Esophagus squamous epithelium (tissue), 5 donors: Measurements from ENCODE around the gene IGF2BP1. TPM values are rescaled to one million over a fixed set of nuclear protein-coding genes. Genes with fewer than 3 reads are reported as not detected.
"Not testable (repeated sequence)": the region's sequence is repeated elsewhere in the genome, so short reads cannot be mapped to it uniquely, and the experiment has no call there.

Experiments used
- DNase-seq: peaks from one replicate; lab custom pipeline; 2025; lab: John Stamatoyannopoulos, UW
- H3K27ac ChIP-seq, 4 donors: fragments of 200-600 bp; sonication (generic); one replicate each; pipeline ENCODE4 v1.5.1; 2016 to 2019; ENCODE audit warnings: mild to moderate bottlenecking in 1 of 4
- H3K27me3 ChIP-seq, 4 donors: fragments of 200-600 bp; sonication (generic); 1 replicate in 3 of 4; 2 replicates in 1 of 4; pipeline versions ENCODE4 v1.5.1 to v1.6.0; 2017 to 2021; ENCODE audit warnings: antibody characterized with exemption in 1 of 4
- H3K36me3 ChIP-seq, 3 donors: fragments of 200-600 bp; sonication (generic); one replicate each; pipeline ENCODE4 v1.5.1; 2016 to 2019
- H3K4me1 ChIP-seq, 3 donors: fragments of 200-600 bp; sonication (generic); one replicate each; pipeline ENCODE4 v1.5.1; 2017 to 2019
- H3K4me3 ChIP-seq, 4 donors: fragments of 200-600 bp; sonication (generic); 1 replicate in 3 of 4; 2 replicates in 1 of 4; pipeline ENCODE4 v1.5.1; 2016 to 2019; ENCODE audit warnings: mild to moderate bottlenecking in 2 of 4, moderate library complexity in 1 of 4
- H3K9me3 ChIP-seq, 3 donors: fragments of 200-600 bp; sonication (generic); one replicate each; pipeline ENCODE4 v1.5.1; 2016 to 2019
- POLR2A ChIP-seq, 4 donors: fragments of 450-650 bp; IDR thresholded peaks; one replicate each; pipeline ENCODE4 v1.6.1; 2017; ENCODE audit warnings: antibody characterized with exemption in 4 of 4, mild to moderate bottlenecking in 4 of 4, moderate library complexity in 3 of 4
- WGBS, 2 donors: methylation state at CpG; one replicate each; pipeline ENCODE4 v1.1.5; 2018; 5-methylcytosine and 5-hydroxymethylcytosine counted together
- intact Hi-C: fragments of 100-400 bp; cut with DNase I; formaldehyde crosslinking; loops from one replicate; pipeline ENCODE4 v1.15.0; 2022
- total RNA-seq, 4 donors: library from RNA; depleted of rRNA; stranded (reverse); fragments of >200 nt; gene quantifications; one replicate each; pipeline ENCODE4 v1.1.0, GENCODE V29; 2016
- TF ChIP-seq, protein P1 (sequence below), 6 experiments: fragments of 450-650 bp in 4 of 6; fragments of 200-600 bp in 2 of 6; sonication (generic) in 2 of 6; IDR thresholded peaks; one replicate each; pipeline ENCODE4 v1.5.1; 2016 to 2019; ENCODE audit warnings: antibody characterized with exemption in 6 of 6, mild to moderate bottlenecking in 4 of 6, moderate library complexity in 4 of 6
- donor health status: DM: yes; HTN: yes; CAD: no.

Gene IGF2BP1
- total RNA-seq, 4 donors from 2014 or later, result not detected

DNA sequence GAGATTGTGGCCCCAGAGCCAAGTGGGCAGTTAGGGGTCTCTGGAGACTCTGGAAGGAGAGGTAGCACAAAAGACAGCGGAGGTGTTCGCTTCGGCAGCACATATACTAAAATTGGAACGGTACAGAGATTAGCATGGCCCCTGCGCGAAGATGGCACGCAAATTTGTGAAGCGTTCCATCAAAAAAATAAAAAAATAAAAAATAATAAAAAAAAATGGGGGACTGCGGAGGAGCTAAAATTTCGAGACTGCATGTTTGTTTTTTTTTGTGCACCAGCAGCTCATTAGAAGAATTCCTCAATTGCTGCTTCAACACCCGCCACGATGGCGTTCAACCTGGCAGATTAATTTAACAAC lies 39.1 kb downstream of the IGF2BP1 start:
- no peaks in the 10 kb centered on the region for H3K36me3 ChIP-seq
- peaks cover 0 to 4% (median 3%) of the 10 kb centered on the region in 3 donors for H3K4me1 ChIP-seq
- intact Hi-C loops, result loop anchor here (10.0 kb wide), 1 partner anchor 151 kb away; no protein-coding TSS in a partner anchor
- no peak overlapping the region for H3K4me3 ChIP-seq
- no peak for TF ChIP-seq POLR2A (IDR thresholded peaks at IDR 0.05)
- TF ChIP-seq, protein P1, sequence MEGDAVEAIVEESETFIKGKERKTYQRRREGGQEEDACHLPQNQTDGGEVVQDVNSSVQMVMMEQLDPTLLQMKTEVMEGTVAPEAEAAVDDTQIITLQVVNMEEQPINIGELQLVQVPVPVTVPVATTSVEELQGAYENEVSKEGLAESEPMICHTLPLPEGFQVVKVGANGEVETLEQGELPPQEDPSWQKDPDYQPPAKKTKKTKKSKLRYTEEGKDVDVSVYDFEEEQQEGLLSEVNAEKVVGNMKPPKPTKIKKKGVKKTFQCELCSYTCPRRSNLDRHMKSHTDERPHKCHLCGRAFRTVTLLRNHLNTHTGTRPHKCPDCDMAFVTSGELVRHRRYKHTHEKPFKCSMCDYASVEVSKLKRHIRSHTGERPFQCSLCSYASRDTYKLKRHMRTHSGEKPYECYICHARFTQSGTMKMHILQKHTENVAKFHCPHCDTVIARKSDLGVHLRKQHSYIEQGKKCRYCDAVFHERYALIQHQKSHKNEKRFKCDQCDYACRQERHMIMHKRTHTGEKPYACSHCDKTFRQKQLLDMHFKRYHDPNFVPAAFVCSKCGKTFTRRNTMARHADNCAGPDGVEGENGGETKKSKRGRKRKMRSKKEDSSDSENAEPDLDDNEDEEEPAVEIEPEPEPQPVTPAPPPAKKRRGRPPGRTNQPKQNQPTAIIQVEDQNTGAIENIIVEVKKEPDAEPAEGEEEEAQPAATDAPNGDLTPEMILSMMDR (IDR thresholded peaks at IDR 0.05), result no peak
- H3K27ac ChIP-seq, result no peak overlapping the region
- WGBS, 2 donors, result 89 to 90% methylated on average over 13 of the region's 13 CpGs
- peaks cover 0 to 86% (median 0%) of the 10 kb centered on the region in 4 donors for H3K27me3 ChIP-seq
- no peaks in the 10 kb centered on the region for H3K9me3 ChIP-seq
- no peak for DNase-seq

DNA sequence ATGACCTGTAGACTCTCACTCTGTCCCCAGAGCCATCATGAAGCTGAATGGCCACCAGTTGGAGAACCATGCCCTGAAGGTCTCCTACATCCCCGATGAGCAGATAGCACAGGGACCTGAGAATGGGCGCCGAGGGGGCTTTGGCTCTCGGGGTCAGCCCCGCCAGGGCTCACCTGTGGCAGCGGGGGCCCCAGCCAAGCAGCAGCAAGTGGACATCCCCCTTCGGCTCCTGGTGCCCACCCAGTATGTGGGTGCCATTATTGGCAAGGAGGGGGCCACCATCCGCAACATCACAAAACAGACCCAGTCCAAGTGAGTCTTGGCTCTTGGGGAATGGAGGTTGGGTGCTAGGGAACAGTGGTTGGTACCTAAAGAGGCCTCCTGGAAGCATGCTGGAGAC lies 41.0 kb downstream of the IGF2BP1 start:
- intact Hi-C loops, result loop anchor here (10.0 kb wide), 1 partner anchor 153 kb away; no protein-coding TSS in a partner anchor
- DNase-seq, result no peak
- H3K4me3 ChIP-seq, result no peak overlapping the region
- no peaks in the 10 kb centered on the region for H3K36me3 ChIP-seq
- H3K27ac ChIP-seq, result no peak overlapping the region
- WGBS, 2 donors, result 60 to 100% methylated on average over 1 to 4 of the region's 8 CpGs
- H3K27me3 ChIP-seq, result peaks cover 0 to 91% (median 0%) of the 10 kb centered on the region in 4 donors
- peaks cover 0 to 4% (median 3%) of the 10 kb centered on the region in 3 donors for H3K4me1 ChIP-seq
- no peak for TF ChIP-seq POLR2A (IDR thresholded peaks at IDR 0.05)
- TF ChIP-seq, protein P1 (IDR thresholded peaks at IDR 0.05), result no peak
- H3K9me3 ChIP-seq, result no peaks in the 10 kb centered on the region

DNA sequence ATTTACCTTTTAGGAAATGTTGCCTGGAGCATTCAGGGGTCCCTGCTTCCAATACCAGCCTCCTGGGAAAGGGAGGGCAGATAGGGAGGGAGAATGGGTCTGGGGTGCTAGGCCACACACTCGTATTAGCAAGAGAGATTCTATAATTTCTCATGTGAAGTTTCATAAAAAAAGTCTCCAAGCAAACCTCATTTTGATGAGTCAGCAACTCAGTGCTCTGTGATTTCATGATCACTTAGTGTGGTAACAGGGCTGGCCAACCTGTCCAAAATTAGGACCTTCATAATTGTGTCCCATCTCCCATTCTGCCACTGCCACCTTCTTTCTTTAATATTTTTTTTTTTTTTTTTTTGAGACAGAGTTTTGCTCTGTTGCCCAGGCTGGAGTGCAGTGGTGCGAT lies 41.4 kb downstream of the IGF2BP1 start:
- Histone ChIP-seq H3K9me3 (no peaks in the 10 kb centered on the region), H3K4me3 (no peak overlapping the region), H3K4me1 (peaks cover 0 to 4% (median 3%) of the 10 kb centered on the region in 3 donors), H3K27ac (no peak overlapping the region), H3K36me3 (no peaks in the 10 kb centered on the region), H3K27me3 (peaks cover 0 to 91% (median 0%) of the 10 kb centered on the region in 4 donors)
- TF ChIP-seq POLR2A (IDR thresholded peaks at IDR 0.05), result no peak
- TF ChIP-seq, protein P1 (IDR thresholded peaks at IDR 0.05), result no peak
- intact Hi-C loops, result loop anchor here (10.0 kb wide), 1 partner anchor 154 kb away; no protein-coding TSS in a partner anchor
- DNase-seq, result no peak
- WGBS, 2 donors, result 72 to 89% methylated on average over 2 of the region's 2 CpGs

DNA sequence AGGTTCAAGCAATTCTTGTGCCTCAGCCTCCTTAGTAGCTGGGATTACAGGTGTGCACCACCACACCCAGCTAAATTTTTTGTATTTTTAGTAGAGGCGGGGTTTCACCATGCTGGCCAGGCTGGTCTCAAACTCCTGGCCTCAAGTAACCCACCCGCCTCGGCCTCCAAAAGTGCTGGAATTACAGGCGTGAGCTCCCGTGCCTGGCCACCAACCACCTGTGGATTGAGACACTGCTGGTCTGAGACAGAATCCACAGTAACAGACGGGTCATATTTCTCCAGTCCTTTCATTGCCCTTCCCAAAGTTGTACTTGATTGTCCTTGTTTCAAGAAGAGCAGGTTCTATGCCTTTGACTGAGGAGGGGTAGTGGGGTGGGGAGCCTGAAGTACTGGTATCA lies 42.3 kb downstream of the IGF2BP1 start:
- intact Hi-C loops, result loop anchor here (10.0 kb wide), 1 partner anchor 155 kb away; no protein-coding TSS in a partner anchor
- DNase-seq, H3K9me3 ChIP-seq, H3K27ac ChIP-seq, H3K36me3 ChIP-seq, H3K4me3 ChIP-seq, H3K4me1 ChIP-seq: not testable (repeated sequence)
- whole genome bisulfite sequencing, 2 donors, result 77 to 91% methylated on average over 4 of the region's 6 CpGs
- H3K27me3 ChIP-seq, result peaks cover 0 to 91% (median 0%) of the 10 kb centered on the region in 4 donors

DNA sequence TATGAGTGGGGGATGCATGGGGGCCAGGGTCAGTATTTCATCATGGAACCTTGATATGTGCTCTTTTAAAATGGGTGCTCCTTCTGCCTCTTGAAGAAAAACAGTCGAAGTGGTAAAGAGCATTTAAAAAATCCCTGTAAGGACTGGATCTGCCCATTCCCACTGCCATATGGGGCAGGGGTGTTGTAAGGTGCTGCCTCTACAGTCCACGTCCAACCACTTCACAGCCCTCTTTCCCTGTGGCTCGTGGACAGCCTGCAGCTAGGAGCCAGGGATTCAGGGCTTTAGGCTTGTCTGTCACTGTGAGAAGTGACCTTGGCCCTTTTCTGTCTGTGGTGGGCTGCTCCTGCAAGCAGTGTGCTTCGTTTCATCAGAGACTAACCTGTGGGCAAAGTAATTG lies 44.3 kb downstream of the IGF2BP1 start:
- no peak overlapping the region for H3K27ac ChIP-seq
- no peak overlapping the region for H3K4me3 ChIP-seq
- intact Hi-C loops, result loop anchor here (10.0 kb wide), 1 partner anchor 367 kb away; no protein-coding TSS in a partner anchor
- no peaks in the 10 kb centered on the region for H3K4me1 ChIP-seq
- no peak for DNase-seq
- TF ChIP-seq, protein P1 (IDR thresholded peaks at IDR 0.05), result no peak
- TF ChIP-seq POLR2A (IDR thresholded peaks at IDR 0.05), result no peak
- peaks cover 0 to 95% (median 0%) of the 10 kb centered on the region in 4 donors for H3K27me3 ChIP-seq
- WGBS, 2 donors, result 65 to 85% methylated on average over 3 to 4 of the region's 4 CpGs
- no peaks in the 10 kb centered on the region for H3K9me3 ChIP-seq
- H3K36me3 ChIP-seq, result no peaks in the 10 kb centered on the region
